Measurements from ENCODE around the gene ARHGEF12. TPM values are rescaled to one million over a fixed set of nuclear protein-coding genes. Genes with fewer than 3 reads are reported as not detected.

The ARHGEF12 gene
- total and polyA plus RNA-seq, 2 experiments from 2014 or later = 9.0 to 38.9 TPM

- H3F3A ChIP-seq (replicated peaks; ENCODE audit: low read depth) = no peaks in the 10 kb centered on the region
- peaks cover 27% of the 10 kb centered on the region; the same call in 1 of the 2 replicates for H3K4me1 ChIP-seq (ENCODE audit: insufficient read depth)
- Mint-ChIP-seq H3K4me3 (no peak overlapping the region), H3K36me3 (ENCODE audit: low read depth) (no peaks in the 10 kb centered on the region), H3K9me3 (no peaks in the 10 kb centered on the region; the same call in 2 of the 3 replicates), H3K4me1 (peaks cover 39% of the 10 kb centered on the region), H3K27me3 (ENCODE audit: insufficient read depth, low read depth, poor library complexity) (peaks cover 26% of the 10 kb centered on the region), H3K27ac (no peak overlapping the region)
- DNase-seq (ENCODE audit: low spot score) (no peak), ATAC-seq (no peak)
- H2AFZ ChIP-seq = no peak overlapping the region
- no peak overlapping the region for H3K4me2 ChIP-seq
- H3K36me3 ChIP-seq (ENCODE audit: insufficient read depth) = no peaks in the 10 kb centered on the region
- no peaks in the 10 kb centered on the region for H3K27me3 ChIP-seq (ENCODE audit: insufficient read depth)
- no peaks in the 10 kb centered on the region for H3K79me2 ChIP-seq (replicated peaks; ENCODE audit: insufficient read depth)
- H3K4me3 ChIP-seq = no peak overlapping the region
- no peak overlapping the region for H3K27ac ChIP-seq (ENCODE audit: low read depth)
- no peaks in the 10 kb centered on the region for H4K20me1 ChIP-seq (replicated peaks; ENCODE audit: insufficient read depth)
- TF ChIP-seq EZH2 (IDR thresholded peaks at IDR 0.05; ENCODE audit: low read depth, unreplicated experiment) (no peak), JUNB (IDR thresholded peaks at IDR 0.05; ENCODE audit: unreplicated experiment) (no peak), STAT1 (IDR thresholded peaks at IDR 0.05; ENCODE audit: unreplicated experiment) (no peak), ZNF462 (CRISPR knock-in tag; IDR thresholded peaks at IDR 0.05) (no peak), CTCF (conservative IDR thresholded peaks at IDR 0.05; ENCODE audit: low read depth in 2 of 2) (no peak), NANOG (IDR thresholded peaks at IDR 0.05; ENCODE audit: borderline replicate concordance) (no peak), EZH2phosphoT487 (IDR thresholded peaks at IDR 0.05; ENCODE audit: unreplicated experiment) (no peak), POLR2AphosphoS5 (IDR thresholded peaks at IDR 0.05; ENCODE audit: low read depth) (no peak), REST (IDR thresholded peaks at IDR 0.05; ENCODE audit: unreplicated experiment) (no peak), ETS1 (IDR thresholded peaks at IDR 0.05) (no peak), ZNF114 (CRISPR knock-in tag; IDR thresholded peaks at IDR 0.05) (no peak), CREB1 (CRISPR knock-in tag; IDR thresholded peaks at IDR 0.05; ENCODE audit: low read depth) (no peak), ZNF331 (CRISPR knock-in tag; IDR thresholded peaks at IDR 0.05; ENCODE audit: low read depth) (no peak)
- H3K9me2 ChIP-seq (ENCODE audit: insufficient read depth) = no peaks in the 10 kb centered on the region
These were observed 185.0 kb downstream of the ARHGEF12 start for GRCh38 chr11:120521176-120521575.
